ENCODE measurements around the gene PLCL1. TPM values are rescaled to one million over a fixed set of nuclear protein-coding genes. Genes with fewer than 3 reads are reported as not detected.

Gene PLCL1
- total RNA-seq, 1 experiment from 2014 or later = 0.07 TPM

- Histone ChIP-seq H2AFZ (ENCODE audit: low read depth, low read length, poor library complexity, severe bottlenecking) (no peak overlapping the region), H3K9me2 (ENCODE audit: insufficient read depth) (no peaks in the 10 kb centered on the region), H3K79me2 (ENCODE audit: insufficient read depth, low read length) (no peaks in the 10 kb centered on the region), H3K9me3 (ENCODE audit: control insufficient read depth in 1 of 2, insufficient read depth in 1 of 2, low read depth in 1 of 2, low read length in 2 of 2) (no peaks in the 10 kb centered on the region), H3K27me3 (ENCODE audit: insufficient read depth, low read length) (peaks cover 32% of the 10 kb centered on the region), H3K9ac (ENCODE audit: low read length) (no peak overlapping the region), H3K36me3 (ENCODE audit: control insufficient read depth in 1 of 2, insufficient read depth in 2 of 2, low read length in 2 of 2) (no peaks in the 10 kb centered on the region), H3K4me2 (ENCODE audit: low read length) (no peak overlapping the region), H4K20me1 (ENCODE audit: insufficient read depth) (no peaks in the 10 kb centered on the region), H3K4me3 (replicated peaks in 1 of 2; ENCODE audit: low read depth in 1 of 2, low read length in 2 of 2) (no peak overlapping the region), H3K27ac (ENCODE audit: low read depth, low read length) (no peak overlapping the region), H3K4me1 (ENCODE audit: control insufficient read depth in 1 of 2, insufficient read depth in 2 of 2, low read length in 2 of 2) (no peaks in the 10 kb centered on the region)
- CTCF ChIA-PET = no interaction called here
- POLR2A ChIA-PET = no interaction called here
- DNase-seq (ENCODE audit: low read depth, low spot score) (no peak), ATAC-seq (no peak)
- intact Hi-C loops (cut with micrococcal nuclease) = no loop called here
- TF ChIP-seq CBX3 (IDR thresholded peaks at IDR 0.05; ENCODE audit: low read depth) (no peak), ZNF274 (IDR thresholded peaks at IDR 0.05; ENCODE audit: low read depth, low read length) (no peak), EZH2 (IDR thresholded peaks at IDR 0.05) (no peak), JUND (IDR thresholded peaks at IDR 0.05) (no peak), CEBPB (IDR thresholded peaks at IDR 0.05; ENCODE audit: low read depth) (no peak), SP1 (IDR thresholded peaks at IDR 0.05; ENCODE audit: low read depth) (no peak)
- BruUV-seq (replicated peaks) = no TSS peak
- RAD21 ChIA-PET (ENCODE audit: low non-redundant PET in 1 of 2, low total read pairs in 2 of 2, uncharacterized antibody in 2 of 2, unreplicated experiment in 2 of 2) = no interaction called here
These were observed 363.0 kb downstream of the PLCL1 start for GRCh38 chr2:198167346-198167745.

GRCh38 chr2:198168651-198169050 is 364.3 kb downstream of the PLCL1 start:
- H3K27me3 ChIP-seq (ENCODE audit: insufficient read depth, low read length) = peaks cover 38% of the 10 kb centered on the region
- H3K9me3 ChIP-seq (ENCODE audit: control insufficient read depth in 1 of 2, insufficient read depth in 1 of 2, low read depth in 1 of 2, low read length in 2 of 2) = no peaks in the 10 kb centered on the region
- no peak for ATAC-seq
- TF ChIP-seq SP1 (IDR thresholded peaks at IDR 0.05; ENCODE audit: low read depth) (no peak), ZBTB33 (IDR thresholded peaks at IDR 0.05; ENCODE audit: extremely low read depth, insufficient replicate concordance, low read length) (no peak), POLR2A (IDR thresholded peaks at IDR 0.05; ENCODE audit: borderline replicate concordance, extremely low read depth, insufficient read depth, insufficient read length) (no peak), JUND (IDR thresholded peaks at IDR 0.05) (no peak), EGR1 (IDR thresholded peaks at IDR 0.05; ENCODE audit: low read depth) (no peak), RAD21 (IDR thresholded peaks at IDR 0.05; ENCODE audit: low read depth) (no peak), SRF (IDR thresholded peaks at IDR 0.05; ENCODE audit: low read depth) (no peak), CBX3 (IDR thresholded peaks at IDR 0.05; ENCODE audit: low read depth) (no peak)
- TF ChIP-seq, protein P1, sequence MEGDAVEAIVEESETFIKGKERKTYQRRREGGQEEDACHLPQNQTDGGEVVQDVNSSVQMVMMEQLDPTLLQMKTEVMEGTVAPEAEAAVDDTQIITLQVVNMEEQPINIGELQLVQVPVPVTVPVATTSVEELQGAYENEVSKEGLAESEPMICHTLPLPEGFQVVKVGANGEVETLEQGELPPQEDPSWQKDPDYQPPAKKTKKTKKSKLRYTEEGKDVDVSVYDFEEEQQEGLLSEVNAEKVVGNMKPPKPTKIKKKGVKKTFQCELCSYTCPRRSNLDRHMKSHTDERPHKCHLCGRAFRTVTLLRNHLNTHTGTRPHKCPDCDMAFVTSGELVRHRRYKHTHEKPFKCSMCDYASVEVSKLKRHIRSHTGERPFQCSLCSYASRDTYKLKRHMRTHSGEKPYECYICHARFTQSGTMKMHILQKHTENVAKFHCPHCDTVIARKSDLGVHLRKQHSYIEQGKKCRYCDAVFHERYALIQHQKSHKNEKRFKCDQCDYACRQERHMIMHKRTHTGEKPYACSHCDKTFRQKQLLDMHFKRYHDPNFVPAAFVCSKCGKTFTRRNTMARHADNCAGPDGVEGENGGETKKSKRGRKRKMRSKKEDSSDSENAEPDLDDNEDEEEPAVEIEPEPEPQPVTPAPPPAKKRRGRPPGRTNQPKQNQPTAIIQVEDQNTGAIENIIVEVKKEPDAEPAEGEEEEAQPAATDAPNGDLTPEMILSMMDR (IDR thresholded peaks at IDR 0.05 in 2 of 3, conservative IDR thresholded peaks at IDR 0.05 in 1 of 3; ENCODE audit: borderline replicate concordance in 1 of 3, insufficient read depth in 1 of 3, low read depth in 2 of 3, low read length in 2 of 3) = no peak
- intact Hi-C loops (cut with micrococcal nuclease) = no loop called here
- no peak overlapping the region for H3K9ac ChIP-seq (ENCODE audit: low read length)
- no peak overlapping the region for H3K4me3 ChIP-seq (replicated peaks in 1 of 2; ENCODE audit: low read depth in 1 of 2, low read length in 2 of 2)
- CTCF ChIA-PET = no interaction called here
- RAD21 ChIA-PET (ENCODE audit: low non-redundant PET in 1 of 2, low total read pairs in 2 of 2, uncharacterized antibody in 2 of 2, unreplicated experiment in 2 of 2) = no interaction called here
- no peak overlapping the region for H2AFZ ChIP-seq (ENCODE audit: low read depth, low read length, poor library complexity, severe bottlenecking)
- H3K4me1 ChIP-seq (ENCODE audit: control insufficient read depth in 1 of 2, insufficient read depth in 2 of 2, low read length in 2 of 2) = no peaks in the 10 kb centered on the region
- H3K36me3 ChIP-seq (ENCODE audit: control insufficient read depth in 1 of 2, insufficient read depth in 2 of 2, low read length in 2 of 2) = no peaks in the 10 kb centered on the region
- H3K9me2 ChIP-seq (ENCODE audit: insufficient read depth) = no peaks in the 10 kb centered on the region
- POLR2A ChIA-PET = no interaction called here
- H3K27ac ChIP-seq (ENCODE audit: low read depth, low read length) = no peak overlapping the region
- no TSS peak for BruUV-seq (replicated peaks)
- H4K20me1 ChIP-seq (ENCODE audit: insufficient read depth) = no peaks in the 10 kb centered on the region
- no peaks in the 10 kb centered on the region for H3K79me2 ChIP-seq (ENCODE audit: insufficient read depth, low read length)
- no peak overlapping the region for H3K4me2 ChIP-seq (ENCODE audit: low read length)
- DNase-seq (ENCODE audit: low read depth, low spot score) = no peak

Measured in HCT116 (cell line).